GM12865 (cell line): ENCODE data around the gene NEDD4L.

Source experiments
- DNase-seq: peaks from one replicate; pipeline ENCODE4 v3.0.0; 2010; ENCODE audit warnings: low read depth
- H3K4me3 ChIP-seq: 2 replicates; pipeline ENCODE4 v1.5.1; 2011; ENCODE audit warnings: mild to moderate bottlenecking, low read depth, low read length, control low read depth
- CTCF ChIP-seq: IDR thresholded peaks from 2 replicates; pipeline ENCODE4 v1.5.1; 2011; ENCODE audit warnings: low read length, control low read depth, low read depth, inconsistent platforms; ENCODE audit not compliant: insufficient read depth; ENCODE audit errors: missing control alignments

The NEDD4L gene

GRCh38 chr18:58201733-58202730 is 158.0 kb downstream of the NEDD4L start:
- no peak for DNase-seq
- TF ChIP-seq CTCF: no peak
- H3K4me3 ChIP-seq: no peak overlapping the region

GRCh38 chr18:58204776-58205442 is 160.9 kb downstream of the NEDD4L start:
- TF ChIP-seq CTCF: no peak
- no peak overlapping the region for H3K4me3 ChIP-seq
- DNase-seq: no peak

GRCh38 chr18:58205443-58206160 is 161.6 kb downstream of the NEDD4L start:
- H3K4me3 ChIP-seq: no peak overlapping the region
- no peak for TF ChIP-seq CTCF
- DNase-seq: no peak

- no peak for DNase-seq
- H3K4me3 ChIP-seq: no peak overlapping the region
- TF ChIP-seq CTCF: no peak
These were observed 163.6 kb downstream of the NEDD4L start for GRCh38 chr18:58207520-58208152.

- no peak for TF ChIP-seq CTCF
- no peak overlapping the region for H3K4me3 ChIP-seq
- no peak for DNase-seq
These were observed 164.3 kb downstream of the NEDD4L start for GRCh38 chr18:58208207-58208932.

- H3K4me3 ChIP-seq: no peak overlapping the region
- no peak for DNase-seq
- no peak for TF ChIP-seq CTCF
These were observed 165.3 kb downstream of the NEDD4L start for GRCh38 chr18:58209326-58209725.
